Measurements from ENCODE around the gene FGD5.

GRCh38 chr3:14814411-14814871, 4.3 kb upstream of the FGD5 start:
- TF ChIP-seq CTCF (conservative IDR thresholded peaks at IDR 0.05 in 1 of 2, IDR thresholded peaks at IDR 0.05 in 1 of 2; ENCODE audit: low read depth in 1 of 2, low read length in 2 of 2), result no peak
- no peak for TF ChIP-seq EZH2 (IDR thresholded peaks at IDR 0.05; ENCODE audit: low read length, missing control alignments)
